ENCODE results near the gene CMSS1. TPM values are rescaled to one million over a fixed set of nuclear protein-coding genes. Genes with fewer than 3 reads are reported as not detected.

Gene CMSS1
- total RNA-seq, 2 donors from 2014 or later: 18.9 to 20.4 TPM

- DNase-seq (no peak), ATAC-seq (no peak)
- no peak overlapping the region for H3K27ac Mint-ChIP-seq
- H3K4me3 Mint-ChIP-seq: no peak overlapping the region
- H3K27me3 Mint-ChIP-seq: no peaks in the 10 kb centered on the region
- H3K36me3 Mint-ChIP-seq (ENCODE audit: low read depth): no peaks in the 10 kb centered on the region
- H3K4me1 Mint-ChIP-seq: peaks cover 6% of the 10 kb centered on the region
- H3K9me3 ChIP-seq (ENCODE audit: control insufficient read depth, low read length, poor library complexity, severe bottlenecking): no peaks in the 10 kb centered on the region
These were observed 30.8 kb downstream of the CMSS1 start for GRCh38 chr3:99848433-99848832.

- Mint-ChIP-seq H3K27me3 (no peaks in the 10 kb centered on the region), H3K36me3 (ENCODE audit: low read depth) (no peaks in the 10 kb centered on the region), H3K4me3 (no peak overlapping the region), H3K4me1 (peaks cover 13% of the 10 kb centered on the region), H3K27ac (no peak overlapping the region)
- H3K9me3 ChIP-seq (ENCODE audit: control insufficient read depth, low read length, poor library complexity, severe bottlenecking): no peaks in the 10 kb centered on the region
- DNase-seq (no peak), ATAC-seq (no peak)
These were observed 32.9 kb downstream of the CMSS1 start for GRCh38 chr3:99850608-99851007.

DNA sequence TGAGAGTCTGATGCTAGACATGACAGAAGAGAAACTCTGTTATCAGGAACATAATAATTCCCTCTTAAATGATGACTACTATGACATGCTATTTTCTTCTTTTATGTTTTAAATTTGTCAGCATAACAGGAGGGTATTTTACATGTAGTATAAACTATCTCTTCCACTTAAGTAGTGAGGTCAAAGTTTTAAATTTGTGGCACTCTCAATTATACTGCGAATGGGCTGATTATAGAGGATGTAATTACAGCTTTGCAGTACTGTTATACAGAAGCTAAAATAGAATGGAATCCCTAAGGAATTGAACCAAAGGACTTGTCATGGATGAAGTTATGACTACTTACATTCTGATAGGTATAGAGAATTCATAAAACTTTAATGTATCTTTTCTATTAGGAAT is 34.3 kb downstream of the CMSS1 start:
- H3K4me3 Mint-ChIP-seq: no peak overlapping the region
- no peak for ATAC-seq
- no peak overlapping the region for H3K27ac Mint-ChIP-seq
- H3K9me3 ChIP-seq (ENCODE audit: control insufficient read depth, low read length, poor library complexity, severe bottlenecking): no peaks in the 10 kb centered on the region
- no peaks in the 10 kb centered on the region for H3K36me3 Mint-ChIP-seq (ENCODE audit: low read depth)
- DNase-seq: no peak
- H3K4me1 Mint-ChIP-seq: peaks cover 11% of the 10 kb centered on the region
- no peaks in the 10 kb centered on the region for H3K27me3 Mint-ChIP-seq

GRCh38 chr3:99852851-99853250 is 35.2 kb downstream of the CMSS1 start:
- H3K36me3 Mint-ChIP-seq (ENCODE audit: low read depth): no peaks in the 10 kb centered on the region
- no peak overlapping the region for H3K27ac Mint-ChIP-seq
- H3K9me3 ChIP-seq (ENCODE audit: control insufficient read depth, low read length, poor library complexity, severe bottlenecking): no peaks in the 10 kb centered on the region
- ATAC-seq (no peak), DNase-seq (no peak)
- peaks cover 11% of the 10 kb centered on the region for H3K4me1 Mint-ChIP-seq
- H3K27me3 Mint-ChIP-seq: no peaks in the 10 kb centered on the region
- H3K4me3 Mint-ChIP-seq: no peak overlapping the region

DNA sequence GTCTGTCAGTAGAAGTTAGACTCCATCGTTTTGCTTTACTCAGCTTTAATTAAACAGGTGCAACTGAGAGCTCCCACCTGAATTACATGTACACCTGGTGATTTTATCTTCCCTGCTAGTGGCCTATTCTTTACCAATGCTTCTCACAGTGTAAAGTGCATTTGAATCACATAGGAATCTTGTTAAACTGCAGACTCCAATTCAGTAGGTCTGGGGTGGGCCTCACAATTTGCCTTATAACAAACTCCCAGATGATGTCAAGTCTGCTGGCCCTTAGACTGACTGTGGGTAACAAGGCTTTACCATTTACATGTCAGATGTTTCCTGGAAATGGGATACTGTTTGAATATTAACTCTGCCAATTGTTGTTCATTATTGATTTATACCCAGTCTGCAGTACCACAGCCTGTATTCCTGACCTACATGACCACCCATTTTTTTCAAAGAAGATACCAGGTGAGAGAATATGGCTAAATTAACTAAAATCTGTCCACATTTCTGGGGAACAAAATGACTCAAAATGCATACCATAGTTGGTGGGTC is 37.2 kb downstream of the CMSS1 start:
- Mint-ChIP-seq H3K27ac (no peak overlapping the region), H3K27me3 (no peaks in the 10 kb centered on the region), H3K36me3 (ENCODE audit: low read depth) (peaks cover 3% of the 10 kb centered on the region), H3K4me3 (no peak overlapping the region), H3K4me1 (peaks cover 16% of the 10 kb centered on the region)
- no peaks in the 10 kb centered on the region for H3K9me3 ChIP-seq (ENCODE audit: control insufficient read depth, low read length, poor library complexity, severe bottlenecking)
- ATAC-seq: no peak
- DNase-seq: no peak

DNA sequence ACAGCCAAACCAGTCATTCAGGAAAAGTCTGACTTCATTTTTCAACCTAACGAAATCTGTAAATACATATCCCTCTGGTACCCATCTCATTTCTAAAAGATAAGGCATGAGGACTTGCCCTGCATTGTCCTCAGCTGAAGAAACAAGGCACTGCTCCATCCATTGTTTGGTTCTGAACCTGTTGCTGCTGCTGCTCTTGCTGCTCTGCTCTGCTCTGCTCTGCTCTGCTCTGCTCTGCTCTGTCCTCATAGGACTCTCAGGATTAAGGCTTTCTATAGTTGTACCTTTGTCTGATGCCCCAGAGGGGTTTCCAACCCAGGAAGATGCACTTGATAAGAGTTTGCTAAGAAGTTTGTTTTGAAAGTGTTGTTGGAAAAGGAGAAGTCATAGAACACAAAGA is 38.2 kb downstream of the CMSS1 start:
- Mint-ChIP-seq H3K27ac (no peak overlapping the region), H3K27me3 (no peaks in the 10 kb centered on the region), H3K36me3 (ENCODE audit: low read depth) (peaks cover 3% of the 10 kb centered on the region), H3K4me1 (peaks cover 18% of the 10 kb centered on the region), H3K4me3 (no peak overlapping the region)
- H3K9me3 ChIP-seq (ENCODE audit: control insufficient read depth, low read length, poor library complexity, severe bottlenecking): no peaks in the 10 kb centered on the region
- DNase-seq (no peak), ATAC-seq (no peak)

GRCh38 chr3:99856437-99857220 is 39.0 kb downstream of the CMSS1 start:
- DNase-seq: no peak
- ATAC-seq: no peak
- no peak overlapping the region for H3K27ac Mint-ChIP-seq
- no peak overlapping the region for H3K4me3 Mint-ChIP-seq
- H3K4me1 Mint-ChIP-seq: peaks cover 23% of the 10 kb centered on the region
- no peaks in the 10 kb centered on the region for H3K9me3 ChIP-seq (ENCODE audit: control insufficient read depth, low read length, poor library complexity, severe bottlenecking)
- H3K27me3 Mint-ChIP-seq: no peaks in the 10 kb centered on the region
- peaks cover 8% of the 10 kb centered on the region for H3K36me3 Mint-ChIP-seq (ENCODE audit: low read depth)

DNA sequence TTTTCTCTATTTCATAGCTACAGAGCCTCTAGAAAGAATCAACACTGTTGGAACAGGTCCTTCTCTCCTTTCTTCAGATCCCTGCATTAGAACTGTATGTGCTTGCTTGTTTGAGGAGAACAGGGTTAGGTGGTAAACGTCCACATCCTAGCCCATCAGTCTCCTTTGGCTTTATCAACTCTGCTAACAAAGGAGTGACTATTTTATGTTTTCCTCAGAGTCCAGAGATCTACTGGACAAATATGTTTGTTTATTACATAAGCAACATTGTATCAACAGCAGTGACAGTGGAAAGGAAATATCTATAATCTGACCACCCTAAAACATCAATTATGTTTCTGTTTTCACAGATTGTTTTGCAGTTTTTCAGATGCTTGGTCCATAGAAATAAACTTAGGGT is 39.6 kb downstream of the CMSS1 start:
- H3K4me1 Mint-ChIP-seq: peaks cover 23% of the 10 kb centered on the region
- no peak overlapping the region for H3K27ac Mint-ChIP-seq
- no peak for ATAC-seq
- no peaks in the 10 kb centered on the region for H3K27me3 Mint-ChIP-seq
- no peaks in the 10 kb centered on the region for H3K9me3 ChIP-seq (ENCODE audit: control insufficient read depth, low read length, poor library complexity, severe bottlenecking)
- peaks cover 8% of the 10 kb centered on the region for H3K36me3 Mint-ChIP-seq (ENCODE audit: low read depth)
- no peak overlapping the region for H3K4me3 Mint-ChIP-seq
- DNase-seq: no peak

DNA sequence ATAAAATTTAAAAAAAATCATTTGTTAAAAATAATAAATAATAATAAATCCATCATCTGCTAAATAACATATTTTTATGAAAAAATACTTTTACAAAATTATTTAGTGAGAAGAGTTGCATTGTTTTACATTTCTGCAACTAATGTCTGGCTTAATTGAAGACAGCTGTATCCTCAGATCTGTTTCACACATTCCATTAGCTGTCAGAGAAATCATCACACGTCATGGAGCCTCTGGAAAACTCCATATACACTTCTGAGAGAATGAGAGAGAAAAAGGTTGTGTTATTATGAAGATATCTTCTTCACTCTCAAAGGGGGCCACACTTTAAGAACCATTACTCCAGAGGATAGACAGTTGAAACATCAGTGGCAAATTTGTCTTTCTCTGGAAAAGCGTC is 40.8 kb downstream of the CMSS1 start:
- no peak overlapping the region for H3K27ac Mint-ChIP-seq
- H3K4me1 Mint-ChIP-seq: peaks cover 23% of the 10 kb centered on the region
- H3K9me3 ChIP-seq (ENCODE audit: control insufficient read depth, low read length, poor library complexity, severe bottlenecking): no peaks in the 10 kb centered on the region
- H3K36me3 Mint-ChIP-seq (ENCODE audit: low read depth): peaks cover 8% of the 10 kb centered on the region
- DNase-seq (no peak), ATAC-seq (no peak)
- H3K4me3 Mint-ChIP-seq: no peak overlapping the region
- H3K27me3 Mint-ChIP-seq: no peaks in the 10 kb centered on the region

DNA sequence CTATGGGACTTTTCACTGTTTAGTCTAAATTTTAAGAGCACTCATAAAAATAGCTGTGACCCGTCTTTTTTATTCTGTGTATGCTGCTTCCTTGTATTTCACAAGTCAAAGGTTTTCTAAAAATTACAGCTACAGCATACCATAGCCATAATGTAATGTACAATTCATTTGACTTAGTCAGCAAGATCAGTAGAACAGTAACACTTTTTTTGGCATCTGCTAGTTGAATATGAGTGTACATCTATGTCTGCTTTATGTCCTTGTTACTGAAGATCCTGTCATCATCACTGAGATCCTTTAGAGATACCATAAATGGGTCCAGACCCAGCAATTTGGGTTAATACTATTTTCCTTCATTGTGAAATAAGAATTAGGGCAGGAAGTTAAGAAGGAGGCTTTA is 42.2 kb downstream of the CMSS1 start:
- no peaks in the 10 kb centered on the region for H3K9me3 ChIP-seq (ENCODE audit: control insufficient read depth, low read length, poor library complexity, severe bottlenecking)
- Mint-ChIP-seq H3K36me3 (ENCODE audit: low read depth) (peaks cover 8% of the 10 kb centered on the region), H3K27me3 (no peaks in the 10 kb centered on the region), H3K4me1 (peaks cover 16% of the 10 kb centered on the region), H3K4me3 (no peak overlapping the region), H3K27ac (no peak overlapping the region)
- ATAC-seq: no peak
- no peak for DNase-seq

- no peak overlapping the region for H3K27ac Mint-ChIP-seq
- H3K4me1 Mint-ChIP-seq: peaks cover 20% of the 10 kb centered on the region
- H3K36me3 Mint-ChIP-seq (ENCODE audit: low read depth): peaks cover 10% of the 10 kb centered on the region
- DNase-seq: no peak
- no peaks in the 10 kb centered on the region for H3K27me3 Mint-ChIP-seq
- ATAC-seq: no peak
- no peaks in the 10 kb centered on the region for H3K9me3 ChIP-seq (ENCODE audit: control insufficient read depth, low read length, poor library complexity, severe bottlenecking)
- peak overlapping the region; percentile 57 for H3K4me3 Mint-ChIP-seq
These were observed 43.6 kb downstream of the CMSS1 start for GRCh38 chr3:99861216-99861615.

DNA sequence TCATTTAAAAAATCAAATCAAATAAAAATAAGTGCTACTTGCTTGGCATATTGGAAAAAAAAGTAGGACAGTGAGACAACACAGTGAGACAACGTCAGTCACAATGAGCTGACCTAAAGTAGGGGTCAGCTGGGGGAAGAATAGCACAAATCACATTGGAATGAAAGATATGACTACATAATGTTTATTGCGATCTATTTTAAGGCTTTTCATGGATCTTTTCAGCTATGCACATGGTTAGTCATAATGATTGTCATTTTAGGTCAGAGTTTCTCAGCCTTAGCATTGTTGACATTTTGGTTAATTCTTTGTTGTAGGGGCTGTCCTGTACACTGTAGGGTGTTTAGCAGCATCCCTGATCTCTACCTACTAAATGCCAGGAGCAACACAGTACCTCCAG is 44.5 kb downstream of the CMSS1 start:
- no peak overlapping the region for H3K4me3 Mint-ChIP-seq
- H3K9me3 ChIP-seq (ENCODE audit: control insufficient read depth, low read length, poor library complexity, severe bottlenecking): no peaks in the 10 kb centered on the region
- DNase-seq: no peak
- H3K27ac Mint-ChIP-seq: no peak overlapping the region
- H3K27me3 Mint-ChIP-seq: no peaks in the 10 kb centered on the region
- peaks cover 28% of the 10 kb centered on the region for H3K4me1 Mint-ChIP-seq
- no peak for ATAC-seq
- peaks cover 10% of the 10 kb centered on the region for H3K36me3 Mint-ChIP-seq (ENCODE audit: low read depth)

- Mint-ChIP-seq H3K4me3 (no peak overlapping the region), H3K27ac (no peak overlapping the region), H3K4me1 (peaks cover 33% of the 10 kb centered on the region), H3K36me3 (ENCODE audit: low read depth) (peaks cover 10% of the 10 kb centered on the region), H3K27me3 (no peaks in the 10 kb centered on the region)
- no peaks in the 10 kb centered on the region for H3K9me3 ChIP-seq (ENCODE audit: control insufficient read depth, low read length, poor library complexity, severe bottlenecking)
- ATAC-seq: no peak
- no peak for DNase-seq
These were observed 45.3 kb downstream of the CMSS1 start for GRCh38 chr3:99863002-99863401.

GRCh38 chr3:99863588-99863987 is 45.9 kb downstream of the CMSS1 start:
- Mint-ChIP-seq H3K4me1 (peaks cover 36% of the 10 kb centered on the region), H3K27me3 (no peaks in the 10 kb centered on the region)
- DNase-seq: no peak

More at GRCh38 chr3:99863588-99863987, 45.9 kb downstream of the CMSS1 start:
- no peaks in the 10 kb centered on the region for H3K9me3 ChIP-seq (ENCODE audit: control insufficient read depth, low read length, poor library complexity, severe bottlenecking)
- no peak for ATAC-seq
- Mint-ChIP-seq H3K27ac (no peak overlapping the region), H3K36me3 (ENCODE audit: low read depth) (peaks cover 10% of the 10 kb centered on the region), H3K4me3 (no peak overlapping the region)
